Glomerular visceral epithelial cell (primary cell): Measurements from ENCODE around the gene AP1S3.
A peak's percentile ranks its signal among the peaks of the same experiment; 100 is the strongest.
"Not testable (repeated sequence)": the region's sequence is repeated elsewhere in the genome, so short reads cannot be mapped to it uniquely, and the experiment has no call there.

ENCODE experiments used
- DNase-seq: peaks from one replicate; pipeline ENCODE4 v3.0.0-alpha.2; 2016; ENCODE audit errors: extremely low spot score

AP1S3 gene

DNA sequence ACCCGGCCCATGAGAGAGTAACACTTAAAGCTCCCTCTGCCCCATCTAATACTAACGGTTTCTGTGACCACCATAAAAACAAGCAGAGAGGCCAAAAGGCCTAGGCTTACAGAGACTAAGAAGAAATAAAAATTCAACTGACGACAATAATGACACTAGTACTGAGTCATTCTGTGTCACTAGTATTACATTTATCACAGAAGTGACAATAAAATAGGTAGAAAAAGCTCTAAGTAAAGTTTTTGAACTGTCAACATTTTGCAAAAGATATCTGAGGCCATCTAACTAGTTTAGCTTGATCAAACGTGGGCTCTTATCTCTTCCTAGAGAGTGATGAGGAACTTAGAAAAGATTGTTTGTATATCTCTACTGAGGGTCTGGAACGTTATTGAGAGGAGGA, 35.6 kb downstream of the AP1S3 start:
- DNase-seq = no peak

DNA sequence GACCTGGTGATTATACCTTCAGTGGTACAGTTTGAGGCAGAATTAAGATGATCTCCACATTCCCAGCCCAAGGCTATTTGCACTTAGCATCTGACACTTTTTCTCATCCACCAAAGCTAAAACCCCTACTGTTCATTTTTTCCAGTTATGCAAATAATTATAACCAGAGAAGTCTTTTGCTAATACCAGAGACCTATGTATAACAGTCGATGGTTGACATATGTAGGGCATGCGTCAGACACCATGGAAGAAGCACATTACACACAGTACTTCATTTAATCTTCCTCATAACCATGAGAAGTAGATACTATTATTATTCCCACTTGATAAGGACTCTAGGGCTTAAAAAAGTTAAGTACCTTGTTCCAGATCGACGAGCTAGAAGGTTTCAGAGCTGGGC, 36.5 kb downstream of the AP1S3 start:
- DNase-seq = no peak

DNA sequence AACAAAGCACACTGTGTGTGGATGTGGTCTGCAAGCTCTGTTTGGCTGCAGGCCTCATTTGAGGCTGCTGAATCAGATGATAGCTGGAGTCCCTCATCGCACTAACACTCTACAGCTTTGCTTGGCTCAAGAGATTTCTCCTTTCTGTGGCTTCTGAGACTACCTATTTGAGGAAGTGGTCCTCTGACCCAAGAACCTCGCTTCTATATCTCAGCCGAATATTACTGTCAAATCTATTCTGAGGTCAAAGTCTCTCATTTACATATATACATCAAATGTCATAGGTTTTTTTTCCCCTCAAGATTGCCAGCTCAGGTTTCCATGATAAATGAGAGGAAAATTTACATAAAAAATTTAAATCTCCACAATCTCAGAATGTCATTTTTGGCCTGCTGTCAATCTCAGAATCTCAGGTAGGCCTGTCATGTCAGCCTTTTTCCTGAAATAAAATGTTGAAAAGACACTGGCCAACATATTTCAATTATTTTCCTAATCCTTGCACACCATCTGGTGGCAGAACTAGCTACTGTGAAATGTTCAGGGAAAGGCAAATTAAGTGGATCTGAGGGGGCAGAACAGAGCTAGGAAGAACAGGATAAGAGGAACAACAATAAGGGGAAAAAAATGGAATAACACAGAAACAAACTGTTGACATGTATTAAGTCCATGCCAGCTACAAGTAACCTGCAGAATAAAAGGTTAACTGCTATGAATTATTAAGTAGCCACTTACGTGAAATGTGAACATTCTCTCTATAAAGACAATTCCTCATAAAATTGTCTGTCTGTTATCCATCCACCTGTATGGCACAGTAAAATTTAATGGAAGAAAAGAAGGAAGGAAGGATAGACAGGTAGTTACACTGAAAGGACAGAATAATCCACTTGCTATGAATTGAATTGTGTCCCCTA, 39.3 kb downstream of the AP1S3 start:
- peak; percentile 60 for DNase-seq

DNA sequence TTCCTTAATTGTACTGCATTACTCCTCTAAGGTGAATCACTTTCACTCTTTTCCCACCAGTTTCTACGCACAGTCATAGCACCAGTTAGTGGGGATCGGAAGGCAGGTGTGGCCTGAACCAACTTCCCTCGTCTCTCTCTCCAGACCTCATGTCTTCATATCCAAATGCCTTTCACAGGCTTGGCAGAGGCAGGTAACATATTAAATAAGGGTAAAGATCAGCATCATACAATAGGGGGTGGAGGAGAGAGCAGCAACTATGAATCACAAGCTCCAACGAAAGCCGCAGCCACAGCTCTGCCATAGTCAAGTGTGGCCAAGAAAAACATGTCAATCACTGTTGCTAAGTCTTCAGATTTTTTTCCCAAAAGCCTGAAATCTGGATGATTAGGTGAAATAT, 40.3 kb downstream of the AP1S3 start:
- DNase-seq = peak; percentile 89

DNA sequence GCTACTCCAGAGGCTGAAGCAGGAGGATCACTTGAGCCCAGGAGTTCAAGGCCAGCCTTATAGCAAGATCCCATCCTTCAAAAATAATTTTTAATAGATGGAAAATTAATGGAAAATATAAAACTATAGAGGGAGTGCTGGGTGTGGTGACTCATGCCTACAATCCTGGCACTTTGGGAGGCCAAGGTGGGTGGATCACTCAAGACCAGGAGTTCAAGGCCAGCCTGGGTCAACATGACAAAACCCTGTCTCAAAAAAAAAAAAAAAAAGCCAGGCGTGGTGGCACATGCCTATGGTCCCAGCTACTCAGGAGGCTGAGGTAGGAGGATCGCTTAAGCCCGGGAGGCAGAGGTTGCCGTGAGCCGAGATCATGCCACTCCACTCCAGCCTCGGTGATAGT, 48.0 kb downstream of the AP1S3 start:
- no peak for DNase-seq

DNA sequence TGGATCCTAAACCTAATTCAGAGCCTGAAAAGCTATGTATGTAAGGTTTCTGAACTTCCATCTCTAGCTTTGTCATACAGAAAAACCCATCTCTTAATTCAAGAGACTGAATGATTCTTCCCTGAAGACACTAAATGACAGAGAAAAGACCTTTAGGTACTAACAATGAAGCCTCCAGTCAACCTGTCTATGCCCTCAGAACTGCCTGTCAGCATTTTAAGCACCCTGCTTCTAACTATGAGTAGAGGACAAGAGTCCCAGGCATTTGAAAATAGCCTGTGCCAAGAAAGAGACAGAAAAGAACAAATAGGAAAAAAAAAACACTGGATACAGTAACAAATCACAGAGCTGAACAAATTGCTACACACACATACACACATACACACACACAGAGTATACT, 48.6 kb downstream of the AP1S3 start:
- DNase-seq = no peak

DNA sequence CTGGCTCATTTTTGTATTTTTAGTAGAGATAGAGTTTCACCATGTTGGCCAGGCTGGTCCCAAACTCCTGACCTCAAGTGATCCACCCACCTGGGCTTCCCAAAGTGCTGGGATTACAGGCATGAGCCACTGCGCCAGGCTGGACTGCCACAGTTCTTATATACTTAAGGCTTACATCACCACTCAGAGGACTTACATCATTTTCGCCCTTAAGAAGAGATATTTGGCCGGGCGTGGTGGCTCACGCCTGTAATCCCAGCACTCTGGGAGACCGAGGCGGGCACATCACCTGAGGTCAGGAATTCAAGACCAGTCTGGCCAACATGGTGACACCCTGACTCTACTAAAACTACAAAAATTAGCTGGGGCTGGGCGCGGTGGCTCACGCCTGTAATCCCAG, 49.3 kb downstream of the AP1S3 start:
- not testable (repeated sequence) for DNase-seq

DNA sequence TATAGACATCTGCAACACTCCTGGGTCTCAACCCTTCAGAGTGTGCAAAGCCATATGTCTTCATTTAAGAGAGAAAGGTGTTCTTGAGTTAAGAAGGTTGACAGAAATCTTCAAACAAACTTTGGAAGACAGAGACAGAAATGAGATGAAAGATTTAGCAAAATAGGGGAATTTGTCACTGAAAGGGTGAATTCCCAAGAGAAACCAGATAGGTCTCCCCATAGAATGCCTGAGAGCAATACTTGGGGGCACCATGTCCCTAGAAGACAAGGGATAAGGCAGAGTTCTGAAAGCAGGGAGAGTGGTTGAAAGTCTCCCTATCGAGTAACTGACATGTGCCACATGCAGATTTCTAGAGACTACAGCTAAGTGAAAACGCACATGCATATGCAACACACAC, 50.0 kb downstream of the AP1S3 start:
- DNase-seq = no peak

DNA sequence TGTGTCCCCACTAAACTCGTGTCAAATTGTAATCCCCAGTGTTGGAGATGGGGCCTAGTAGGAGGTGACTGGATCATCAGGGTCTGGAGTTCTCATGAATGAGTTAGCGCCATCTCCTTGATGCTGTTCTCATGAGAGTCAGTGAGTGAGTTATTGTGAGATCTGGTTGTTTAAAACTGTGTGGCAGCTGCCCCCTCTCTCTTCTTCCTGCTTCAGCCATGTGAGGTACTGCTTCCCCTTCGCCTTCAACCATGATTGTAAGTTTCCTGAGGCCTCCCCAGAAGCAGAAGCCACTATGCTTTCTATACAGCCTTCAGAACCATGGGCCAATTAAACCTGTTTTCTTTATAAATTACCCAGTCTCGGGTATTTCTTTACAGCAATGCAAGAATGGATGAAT, 50.4 kb downstream of the AP1S3 start:
- no peak for DNase-seq

DNA sequence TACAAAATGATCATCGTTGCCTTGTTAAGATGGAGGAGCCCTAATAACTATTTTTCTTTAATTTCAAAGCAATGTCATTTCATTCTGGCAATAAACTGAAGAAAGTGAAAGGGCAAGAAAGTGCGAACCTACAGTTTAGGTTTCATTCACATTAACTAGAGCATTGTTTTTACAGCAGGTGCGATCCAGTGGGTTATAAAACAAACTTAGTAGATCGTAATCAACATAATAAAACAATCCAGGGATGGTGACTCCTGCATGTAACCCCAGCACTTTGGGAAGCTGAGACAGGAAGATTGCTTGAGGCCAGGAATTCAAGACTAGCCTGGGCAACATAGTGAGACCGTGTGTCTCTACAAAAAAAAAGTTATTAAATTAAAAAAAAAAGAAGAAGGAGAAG, 51.1 kb downstream of the AP1S3 start:
- no peak for DNase-seq

DNA sequence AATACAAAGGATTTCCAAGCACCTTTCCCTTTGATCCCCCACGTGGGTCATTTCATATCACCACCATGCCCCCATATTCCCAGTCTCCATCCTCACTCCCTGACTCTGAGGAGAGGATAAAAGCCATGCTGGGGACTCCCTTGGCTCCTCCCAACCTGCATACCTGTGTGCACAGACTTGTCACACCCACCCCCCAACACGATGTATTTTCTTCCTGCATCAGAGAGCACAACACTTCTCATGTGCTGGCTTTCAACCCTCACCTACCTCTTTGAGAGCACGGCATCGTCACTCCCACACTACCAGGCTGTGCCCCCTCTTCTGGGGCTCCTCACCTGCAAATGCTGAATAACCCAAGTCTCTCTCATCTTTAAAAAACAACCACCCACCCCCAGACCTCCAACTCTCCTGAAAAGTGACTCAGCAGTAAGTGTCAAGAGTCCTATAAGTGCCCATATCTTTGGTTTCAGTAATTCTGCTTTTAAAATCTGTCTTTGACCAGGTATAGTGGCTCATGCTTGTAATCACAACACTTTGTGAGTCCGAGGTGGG, 53.1 kb downstream of the AP1S3 start:
- no peak for DNase-seq

DNA sequence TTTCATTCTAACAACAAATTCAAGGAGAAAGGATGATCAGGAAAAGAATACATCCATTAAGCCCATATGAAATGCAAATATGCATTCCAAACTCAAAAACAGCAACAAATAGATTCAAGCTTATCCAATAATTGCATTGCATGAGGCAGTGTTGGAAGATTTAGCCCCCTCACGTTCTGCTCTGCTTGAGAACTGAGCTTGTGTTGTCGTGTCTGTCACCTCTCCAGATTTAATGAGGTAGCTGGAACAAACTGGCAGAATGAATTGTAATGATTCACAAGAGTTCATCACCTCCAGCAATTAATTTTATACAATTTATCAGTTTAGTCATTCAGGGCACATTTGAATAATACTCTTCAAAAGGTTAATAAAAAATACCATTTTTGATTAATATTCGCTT, 54.8 kb downstream of the AP1S3 start:
- DNase-seq = no peak

DNA sequence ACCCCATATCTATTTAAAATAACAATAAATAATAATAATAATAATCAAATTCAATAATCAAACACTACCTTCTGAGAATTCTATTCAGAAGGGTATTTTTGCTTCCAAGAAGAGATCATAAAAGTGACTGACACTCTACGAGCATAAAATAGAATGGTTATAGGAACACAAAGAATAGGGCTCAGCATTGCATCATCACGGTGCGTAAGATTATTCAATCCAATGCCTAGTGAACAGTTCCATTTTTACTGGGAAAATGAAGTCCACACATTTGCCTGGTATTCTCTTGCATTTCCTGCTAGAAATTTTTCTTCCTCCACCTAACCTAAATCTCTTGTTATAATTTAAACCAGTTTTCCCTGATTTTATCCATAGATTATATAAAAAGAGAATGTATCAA, 55.8 kb downstream of the AP1S3 start:
- no peak for DNase-seq

DNA sequence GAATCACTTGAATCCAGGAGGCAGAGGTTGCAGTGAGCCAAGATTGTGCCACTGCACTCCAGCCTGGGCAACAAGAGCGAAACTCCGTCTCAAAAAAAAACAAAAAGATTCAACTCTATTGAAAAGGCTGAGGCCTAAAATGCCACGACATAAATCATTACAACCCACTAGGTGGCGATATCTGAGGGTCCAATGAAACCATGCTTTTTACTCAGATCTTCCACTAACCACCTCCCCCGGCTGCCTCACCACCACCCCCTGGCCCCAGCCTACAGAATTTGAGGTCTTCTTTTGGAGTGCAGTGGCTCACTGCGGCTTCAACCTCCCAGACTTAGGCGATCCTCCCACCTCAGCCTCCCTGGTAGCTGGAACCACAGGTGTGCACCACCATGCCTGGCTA, 57.5 kb downstream of the AP1S3 start:
- DNase-seq = peak; percentile 43

DNA sequence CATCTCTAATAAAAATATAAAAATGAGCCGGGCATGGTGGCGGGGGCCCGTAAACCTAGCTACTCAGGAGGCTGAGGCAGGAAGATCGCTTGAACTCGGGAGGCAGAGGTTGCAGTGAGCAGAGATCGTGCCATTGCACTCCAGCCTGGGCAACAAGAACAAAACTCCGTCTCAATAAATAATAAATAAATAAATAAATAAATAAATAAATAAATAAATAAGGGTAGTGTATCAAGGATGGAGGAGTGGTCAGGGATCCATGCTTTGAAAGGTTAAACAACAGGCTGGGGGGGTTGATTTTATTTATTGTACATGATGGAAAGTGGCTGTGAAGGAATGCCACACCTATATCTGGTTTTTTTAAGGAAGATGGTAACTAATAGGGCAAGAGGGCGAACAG, 63.2 kb downstream of the AP1S3 start:
- no peak for DNase-seq

DNA sequence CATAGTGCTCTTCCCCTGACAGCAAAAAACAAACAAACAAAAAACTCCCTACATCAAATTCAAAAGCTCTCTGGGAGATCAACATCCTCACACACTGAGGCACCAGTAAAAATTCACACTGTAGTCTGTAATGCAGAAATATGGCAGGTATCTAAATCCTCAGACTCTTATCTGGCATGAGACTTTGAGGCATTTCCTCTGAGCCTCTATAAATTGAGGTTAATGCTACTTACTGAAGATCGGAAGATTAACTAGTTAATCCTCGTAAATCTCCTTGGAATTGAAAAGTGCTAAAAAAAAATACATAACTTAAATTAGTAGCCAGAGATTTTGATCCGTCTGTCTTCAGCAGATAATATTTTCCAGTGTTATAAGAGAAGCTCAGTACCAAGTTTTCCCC, 65.0 kb downstream of the AP1S3 start:
- no peak for DNase-seq

DNA sequence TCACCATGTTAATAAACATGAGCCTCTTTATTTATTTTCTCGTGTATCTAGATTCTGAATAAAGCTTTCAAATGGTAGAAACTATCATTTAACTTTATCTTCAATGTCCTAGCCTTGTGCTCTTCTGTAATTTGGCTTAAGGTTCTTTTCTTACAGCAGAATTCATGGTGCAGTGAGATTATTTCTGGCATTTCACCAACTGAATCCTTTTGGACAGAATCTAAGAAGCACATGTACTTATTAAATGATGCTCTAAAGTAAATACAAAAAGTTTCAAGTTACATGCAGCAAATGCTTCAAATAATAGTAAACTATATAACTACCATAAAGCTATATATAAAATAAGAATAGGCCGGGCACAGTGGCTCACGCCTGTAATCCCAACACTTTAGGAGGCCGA, 65.9 kb downstream of the AP1S3 start:
- DNase-seq = no peak

DNA sequence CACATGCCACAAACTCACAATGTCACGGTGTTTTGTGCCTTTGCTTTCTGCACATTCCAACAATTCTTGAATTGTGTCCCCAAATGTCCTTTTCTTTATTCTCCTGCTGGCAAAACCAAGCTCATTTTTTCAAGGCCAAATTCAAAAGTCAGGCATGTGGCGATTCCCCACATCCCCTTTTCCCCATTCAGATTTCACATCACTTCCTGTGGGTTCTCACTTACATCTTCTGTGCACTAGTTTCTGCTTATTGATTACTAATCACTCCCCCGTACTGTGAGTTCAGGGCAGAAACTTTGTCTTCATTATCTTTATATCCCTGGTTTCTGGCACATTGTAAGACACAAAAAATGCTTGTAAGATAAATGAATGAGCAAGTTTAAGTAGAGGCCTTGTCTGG, 69.2 kb downstream of the AP1S3 start:
- no peak for DNase-seq

DNA sequence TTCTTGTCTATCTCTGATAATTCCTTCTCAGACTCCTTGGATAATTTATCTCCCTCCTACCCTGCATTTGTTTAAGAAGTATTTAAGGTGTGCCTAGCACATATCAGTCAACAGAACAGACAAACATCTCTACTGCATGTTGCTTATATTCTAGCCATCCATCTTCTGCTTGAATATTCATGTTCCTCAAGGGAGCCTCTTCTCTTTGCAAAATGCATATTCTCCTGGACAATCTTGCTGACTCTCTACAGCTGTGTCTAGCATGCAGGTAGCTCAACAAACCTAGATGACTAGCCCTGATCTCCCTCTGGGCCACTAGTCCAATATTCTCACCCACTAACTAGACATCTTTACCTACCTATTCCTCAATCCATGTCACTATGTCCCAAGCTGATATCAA, 70.0 kb downstream of the AP1S3 start:
- DNase-seq = no peak

DNA sequence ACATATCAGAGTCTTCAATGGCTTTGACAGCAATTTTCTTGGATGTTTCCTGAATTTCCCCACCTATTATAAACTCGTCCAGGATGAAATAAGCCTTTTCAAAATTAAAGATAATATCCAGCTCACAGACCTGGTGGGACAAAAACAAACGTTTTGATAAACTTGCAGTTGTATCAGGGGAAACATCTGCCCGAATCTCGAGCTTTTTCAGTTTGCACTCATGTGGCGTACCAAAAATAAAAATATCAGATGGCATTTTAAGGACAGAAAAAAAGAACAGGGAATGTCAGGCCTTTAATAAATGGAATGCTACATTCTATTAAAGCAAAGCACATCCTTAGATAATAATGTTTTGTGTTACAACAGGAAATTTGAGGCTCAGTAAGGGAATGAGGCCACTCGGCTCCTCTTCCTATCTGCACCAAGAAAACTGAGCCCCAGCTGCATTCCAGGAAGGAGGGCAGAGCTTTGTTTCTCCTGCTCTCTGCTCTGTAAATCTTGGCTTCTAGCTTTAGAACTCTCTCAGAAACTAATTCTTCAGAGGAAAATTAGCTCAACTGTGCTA, 72.1 kb downstream of the AP1S3 start:
- no peak for DNase-seq

DNA sequence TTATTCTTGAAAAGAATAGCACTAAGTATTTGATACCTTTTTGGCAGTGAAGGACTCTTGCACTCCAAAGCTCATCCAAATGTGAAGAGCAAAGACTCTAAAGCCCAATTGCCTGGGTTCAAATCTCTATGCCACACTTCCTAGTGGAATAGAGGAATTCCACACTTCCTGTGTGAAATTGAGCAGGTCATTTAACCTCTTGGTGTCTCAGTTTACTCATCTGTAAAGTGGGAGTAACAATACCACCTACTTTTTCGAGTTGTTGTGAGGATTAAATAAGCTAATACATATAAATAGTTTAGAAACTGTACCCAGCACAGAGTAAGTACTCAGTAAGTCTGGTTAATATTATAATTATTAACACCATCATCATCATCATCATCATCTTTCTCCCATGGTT, 72.6 kb downstream of the AP1S3 start:
- no peak for DNase-seq

DNA sequence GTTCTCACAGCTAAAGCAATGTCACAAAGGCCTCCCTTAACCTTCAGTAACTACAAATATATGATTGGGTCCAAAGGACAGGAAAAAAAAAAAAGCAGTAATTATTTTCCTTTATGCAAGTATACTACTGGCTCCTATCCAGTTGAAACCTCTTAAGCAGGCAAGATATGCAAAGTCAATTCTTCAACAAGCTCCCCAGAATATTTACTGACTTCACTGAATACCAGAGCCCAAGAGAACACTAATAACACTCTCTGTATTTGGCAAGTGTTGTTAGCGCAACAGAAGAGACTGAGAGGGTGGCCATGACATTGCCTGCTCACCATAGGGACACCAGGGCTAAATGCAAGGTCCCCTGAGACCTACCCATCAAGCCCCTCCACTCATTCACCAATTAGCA, 74.5 kb downstream of the AP1S3 start:
- no peak for DNase-seq

DNA sequence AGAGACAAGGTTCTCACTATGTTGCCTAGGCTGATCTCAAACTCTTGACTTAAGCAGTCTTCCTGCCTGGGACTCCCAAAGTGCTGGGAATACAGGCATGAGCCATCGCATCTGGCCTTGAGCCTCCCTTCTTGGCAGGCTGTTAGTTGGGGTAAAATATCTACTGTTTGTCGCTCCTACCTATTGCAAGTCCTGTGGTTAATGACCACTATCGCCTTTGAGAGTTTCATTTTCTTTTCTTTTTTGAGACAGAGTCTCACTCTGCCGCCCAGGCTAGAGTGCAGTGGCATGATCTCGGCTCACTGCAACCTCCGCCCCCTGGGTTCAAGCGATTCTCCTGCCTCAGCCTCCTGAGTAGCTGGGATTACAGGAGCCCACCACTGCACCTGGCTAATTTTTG, 75.6 kb downstream of the AP1S3 start:
- DNase-seq = not testable (repeated sequence)
